T-helper 2 cell treated with Interferon-gamma antibody and Interleukin-4, amounts not matched to agents 5 μg/mL and 100 μg/mL, for 36 hours (primary cell): ENCODE results near the gene KRT25.
"Not testable (repeated sequence)": the region's sequence is repeated elsewhere in the genome, so short reads cannot be mapped to it uniquely, and the experiment has no call there.

Source experiments
- DNase-seq: peaks from one replicate; pipeline ENCODE4 v3.0.0; 2021; ENCODE audit warnings: low spot score
- H3K27ac Mint-ChIP-seq: one replicate; pipeline ENCODE4 v1.8.0; 2021; ENCODE audit warnings: mild to moderate bottlenecking, mixed read lengths
- H3K27me3 Mint-ChIP-seq: one replicate; pipeline ENCODE4 v1.8.0; 2021; ENCODE audit warnings: low read depth, mixed read lengths
- H3K36me3 Mint-ChIP-seq: one replicate; pipeline ENCODE4 v1.8.0; 2021; ENCODE audit warnings: low read depth, mixed read lengths
- H3K4me1 Mint-ChIP-seq: one replicate; pipeline ENCODE4 v1.8.0; 2021; ENCODE audit warnings: low read depth, mixed read lengths
- H3K4me3 Mint-ChIP-seq: one replicate; pipeline ENCODE4 v1.8.0; 2022; ENCODE audit warnings: mild to moderate bottlenecking, moderate library complexity, mixed read lengths
- H3K9me3 Mint-ChIP-seq: one replicate; pipeline ENCODE4 v1.8.0; 2021; ENCODE audit warnings: mixed read lengths

Gene KRT25

GRCh38 chr17:40778461-40778860 lies 23.3 kb upstream of the KRT25 start:
- no peak for DNase-seq
- H3K9me3 Mint-ChIP-seq = no peaks in the 10 kb centered on the region
- no peaks in the 10 kb centered on the region for H3K36me3 Mint-ChIP-seq
- peaks cover 1% of the 10 kb centered on the region for H3K4me1 Mint-ChIP-seq
- H3K27me3 Mint-ChIP-seq = peaks cover 51% of the 10 kb centered on the region
- H3K27ac Mint-ChIP-seq = no peak overlapping the region
- H3K4me3 Mint-ChIP-seq = no peak overlapping the region

- no peak overlapping the region for H3K4me3 Mint-ChIP-seq
- H3K36me3 Mint-ChIP-seq = no peaks in the 10 kb centered on the region
- H3K9me3 Mint-ChIP-seq = no peaks in the 10 kb centered on the region
- no peak for DNase-seq
- H3K27ac Mint-ChIP-seq = no peak overlapping the region
- peaks cover 50% of the 10 kb centered on the region for H3K27me3 Mint-ChIP-seq
- H3K4me1 Mint-ChIP-seq = peaks cover 1% of the 10 kb centered on the region
Observed at GRCh38 chr17:40777971-40778370, 22.8 kb upstream of the KRT25 start.

GRCh38 chr17:40777459-40777858 lies 22.3 kb upstream of the KRT25 start:
- no peaks in the 10 kb centered on the region for H3K9me3 Mint-ChIP-seq
- DNase-seq = no peak
- peaks cover 54% of the 10 kb centered on the region for H3K27me3 Mint-ChIP-seq
- H3K27ac Mint-ChIP-seq = no peak overlapping the region
- peaks cover 1% of the 10 kb centered on the region for H3K4me1 Mint-ChIP-seq
- H3K36me3 Mint-ChIP-seq = no peaks in the 10 kb centered on the region
- H3K4me3 Mint-ChIP-seq = no peak overlapping the region

- Mint-ChIP-seq H3K9me3 (no peaks in the 10 kb centered on the region), H3K4me3 (no peak overlapping the region), H3K36me3 (no peaks in the 10 kb centered on the region), H3K27me3 (peaks cover 57% of the 10 kb centered on the region), H3K4me1 (peaks cover 1% of the 10 kb centered on the region), H3K27ac (no peak overlapping the region)
- no peak for DNase-seq
Observed at GRCh38 chr17:40775945-40776344, 20.8 kb upstream of the KRT25 start.

GRCh38 chr17:40772101-40772500 lies 17.0 kb upstream of the KRT25 start, which contains the start of gene KRT26:
TSS of gene KRT26 (minus strand) at chr17:40772201. CDS start at chr17:40772113, 88 bp downstream.
- H3K27me3 Mint-ChIP-seq = peaks cover 36% of the 10 kb centered on the region
- H3K9me3 Mint-ChIP-seq = no peaks in the 10 kb centered on the region
- no peak for DNase-seq
- no peak within 1 kb of the TSS for H3K4me3 Mint-ChIP-seq
- H3K27ac Mint-ChIP-seq = no peak within 1 kb of the TSS
- no peaks in the 10 kb centered on the region for H3K36me3 Mint-ChIP-seq
- no peaks in the 10 kb centered on the region for H3K4me1 Mint-ChIP-seq

- no peak overlapping the region for H3K27ac Mint-ChIP-seq
- peaks cover 19% of the 10 kb centered on the region for H3K9me3 Mint-ChIP-seq
- H3K4me3 Mint-ChIP-seq = no peak overlapping the region
- DNase-seq = no peak
- H3K36me3 Mint-ChIP-seq = no peaks in the 10 kb centered on the region
- H3K27me3 Mint-ChIP-seq = peaks cover 20% of the 10 kb centered on the region
- no peaks in the 10 kb centered on the region for H3K4me1 Mint-ChIP-seq
Observed at GRCh38 chr17:40765657-40766056, 10.5 kb upstream of the KRT25 start.

GRCh38 chr17:40763752-40764151 lies 8.6 kb upstream of the KRT25 start:
- peaks cover 38% of the 10 kb centered on the region for H3K9me3 Mint-ChIP-seq
- H3K36me3 Mint-ChIP-seq = no peaks in the 10 kb centered on the region

GRCh38 chr17:40760105-40761016 lies 5.2 kb upstream of the KRT25 start:
- Mint-ChIP-seq H3K4me1 (no peaks in the 10 kb centered on the region), H3K27ac (no peak overlapping the region), H3K27me3 (peaks cover 14% of the 10 kb centered on the region)

More at GRCh38 chr17:40763752-40764151, 8.6 kb upstream of the KRT25 start:
- Mint-ChIP-seq H3K4me1 (no peaks in the 10 kb centered on the region), H3K4me3 (no peak overlapping the region), H3K27ac (no peak overlapping the region), H3K27me3 (peaks cover 19% of the 10 kb centered on the region)
- DNase-seq = no peak

GRCh38 chr17:40753804-40754203 lies 1.3 kb downstream of the KRT25 start:
- Mint-ChIP-seq H3K4me1 (no peaks in the 10 kb centered on the region), H3K9me3 (peaks cover 12% of the 10 kb centered on the region), H3K4me3 (no peak overlapping the region), H3K36me3 (no peaks in the 10 kb centered on the region), H3K27me3 (peaks cover 17% of the 10 kb centered on the region), H3K27ac (no peak overlapping the region)
- no peak for DNase-seq

More at GRCh38 chr17:40760105-40761016, 5.2 kb upstream of the KRT25 start:
- Mint-ChIP-seq H3K4me3 (no peak overlapping the region), H3K9me3 (peaks cover 50% of the 10 kb centered on the region), H3K36me3 (no peaks in the 10 kb centered on the region)
- DNase-seq = no peak

- H3K36me3 Mint-ChIP-seq = no peaks in the 10 kb centered on the region
- H3K27me3 Mint-ChIP-seq = peaks cover 23% of the 10 kb centered on the region
Observed at GRCh38 chr17:40751065-40751464, 4.1 kb downstream of the KRT25 start.

GRCh38 chr17:40750391-40750790 lies 4.7 kb downstream of the KRT25 start:
- no peak for DNase-seq
- Mint-ChIP-seq H3K27me3 (peaks cover 26% of the 10 kb centered on the region), H3K9me3 (no peaks in the 10 kb centered on the region), H3K36me3 (no peaks in the 10 kb centered on the region), H3K4me3 (no peak overlapping the region), H3K27ac (no peak overlapping the region), H3K4me1 (no peaks in the 10 kb centered on the region)

More at GRCh38 chr17:40751065-40751464, 4.1 kb downstream of the KRT25 start:
- Mint-ChIP-seq H3K4me3 (no peak overlapping the region), H3K27ac (no peak overlapping the region), H3K4me1 (no peaks in the 10 kb centered on the region), H3K9me3 (no peaks in the 10 kb centered on the region)
- no peak for DNase-seq

GRCh38 chr17:40748666-40749065 lies 6.5 kb downstream of the KRT25 start:
- H3K9me3 Mint-ChIP-seq, H3K4me3 Mint-ChIP-seq, DNase-seq, H3K36me3 Mint-ChIP-seq, H3K4me1 Mint-ChIP-seq, H3K27ac Mint-ChIP-seq: not testable (repeated sequence)
- peaks cover 33% of the 10 kb centered on the region for H3K27me3 Mint-ChIP-seq

- no peak overlapping the region for H3K27ac Mint-ChIP-seq
- H3K36me3 Mint-ChIP-seq = no peaks in the 10 kb centered on the region
- peaks cover 5% of the 10 kb centered on the region for H3K9me3 Mint-ChIP-seq
- no peaks in the 10 kb centered on the region for H3K4me1 Mint-ChIP-seq
- no peak overlapping the region for H3K4me3 Mint-ChIP-seq
- no peak for DNase-seq
- H3K27me3 Mint-ChIP-seq = peaks cover 30% of the 10 kb centered on the region
Observed at GRCh38 chr17:40738553-40738952, 16.6 kb downstream of the KRT25 start.

- no peaks in the 10 kb centered on the region for H3K9me3 Mint-ChIP-seq
- H3K27me3 Mint-ChIP-seq = peaks cover 33% of the 10 kb centered on the region
- no peaks in the 10 kb centered on the region for H3K4me1 Mint-ChIP-seq
- no peak overlapping the region for H3K27ac Mint-ChIP-seq
- no peak overlapping the region for H3K4me3 Mint-ChIP-seq
- H3K36me3 Mint-ChIP-seq = no peaks in the 10 kb centered on the region
- no peak for DNase-seq
Observed at GRCh38 chr17:40735016-40735415, 20.1 kb downstream of the KRT25 start.
